GM21367 (cell line): ENCODE measurements around the gene METAP2.

Source experiments
- ATAC-seq: cut with Tn5 transposase; IDR thresholded peaks from one replicate; pipeline ENCODE4 v1.9.1; 2021; ENCODE audit not compliant: unreplicated experiment

The METAP2 gene

DNA sequence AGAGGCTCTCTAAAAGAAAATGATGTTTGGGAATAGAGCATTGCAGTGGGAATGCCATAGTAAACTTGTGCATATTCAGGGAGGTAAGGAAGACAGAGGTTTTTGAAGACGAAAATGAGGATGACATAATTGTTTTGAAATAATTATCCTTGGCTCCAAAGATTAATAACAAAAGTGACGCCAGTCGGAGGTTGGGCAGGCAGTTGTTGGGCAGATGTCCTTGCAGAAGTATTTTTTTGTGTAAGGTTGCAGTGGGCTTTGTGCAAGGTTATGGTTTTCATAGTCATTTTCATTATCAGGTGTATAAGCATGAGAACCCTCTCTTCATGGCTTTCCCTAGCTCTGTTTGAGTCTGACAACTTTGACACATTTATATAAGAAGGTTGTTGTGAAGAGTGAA, 35.3 kb downstream of the METAP2 start:
- no peak for ATAC-seq

DNA sequence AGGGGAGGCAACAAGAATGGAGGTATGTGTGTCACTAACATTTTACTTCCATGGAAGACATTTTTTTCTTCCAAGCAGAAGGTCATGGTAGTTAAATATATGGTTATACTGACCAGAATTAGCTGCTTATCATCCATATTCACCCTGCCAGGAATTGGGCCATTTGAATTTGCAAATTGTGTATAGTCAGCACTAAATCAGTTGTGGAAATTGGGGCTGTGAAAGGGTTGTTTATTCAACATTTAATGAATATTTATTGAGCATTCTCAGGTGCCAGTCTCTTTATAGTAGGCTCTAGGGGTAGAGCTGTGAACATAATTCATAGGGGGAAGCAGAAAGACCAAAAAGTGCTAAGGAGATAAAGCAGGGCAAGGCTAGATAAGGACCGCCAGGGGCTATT, 38.0 kb downstream of the METAP2 start:
- no peak for ATAC-seq

DNA sequence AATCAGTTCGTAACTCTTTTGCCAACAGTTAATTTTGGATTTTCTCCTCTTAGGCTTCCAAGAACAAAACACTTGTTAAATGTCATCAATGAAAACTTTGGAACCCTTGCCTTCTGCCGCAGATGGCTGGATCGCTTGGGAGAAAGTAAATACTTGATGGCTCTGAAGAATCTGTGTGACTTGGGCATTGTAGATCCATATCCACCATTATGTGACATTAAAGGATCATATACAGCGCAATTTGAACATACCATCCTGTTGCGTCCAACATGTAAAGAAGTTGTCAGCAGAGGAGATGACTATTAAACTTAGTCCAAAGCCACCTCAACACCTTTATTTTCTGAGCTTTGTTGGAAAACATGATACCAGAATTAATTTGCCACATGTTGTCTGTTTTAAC, 39.6 kb downstream of the METAP2 start:
- no peak for ATAC-seq

DNA sequence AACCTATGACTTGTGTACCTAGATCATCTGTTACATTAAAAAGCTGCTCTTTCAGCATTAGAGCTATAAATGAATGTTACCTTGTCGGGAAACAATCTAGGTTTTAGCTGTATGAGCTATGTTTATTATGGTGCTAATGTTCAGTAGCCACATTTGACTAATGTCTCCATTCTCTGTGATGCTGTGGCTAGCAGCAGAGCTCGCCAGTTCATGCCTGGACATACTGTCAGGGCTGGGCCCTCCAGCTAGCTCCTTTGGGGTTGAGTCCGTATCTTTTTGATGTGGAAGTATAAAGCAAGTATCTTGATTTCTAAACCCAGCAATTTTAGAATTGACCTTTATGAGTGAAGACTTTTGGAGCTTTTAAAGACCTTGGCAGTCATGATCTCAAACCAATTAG, 41.2 kb downstream of the METAP2 start:
- ATAC-seq: no peak

DNA sequence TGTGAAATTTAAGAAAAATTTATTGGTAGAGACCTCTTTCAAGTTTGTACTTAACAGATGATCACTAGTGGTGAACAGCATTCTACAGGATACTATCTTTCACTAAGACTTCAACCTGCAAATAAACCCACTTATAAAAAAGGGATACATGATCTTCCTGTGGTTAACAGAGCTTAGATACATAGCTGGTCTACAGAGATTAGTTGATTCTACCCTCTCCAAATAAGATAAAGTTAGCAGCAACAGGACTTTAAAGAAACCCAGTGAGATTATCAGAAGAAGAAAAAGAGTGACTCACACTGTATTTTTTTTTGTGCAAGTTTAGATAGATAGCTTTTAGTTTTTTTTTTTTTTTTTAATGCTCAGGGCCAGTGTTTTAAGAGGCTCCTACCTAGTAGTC, 42.8 kb downstream of the METAP2 start:
- ATAC-seq: no peak

DNA sequence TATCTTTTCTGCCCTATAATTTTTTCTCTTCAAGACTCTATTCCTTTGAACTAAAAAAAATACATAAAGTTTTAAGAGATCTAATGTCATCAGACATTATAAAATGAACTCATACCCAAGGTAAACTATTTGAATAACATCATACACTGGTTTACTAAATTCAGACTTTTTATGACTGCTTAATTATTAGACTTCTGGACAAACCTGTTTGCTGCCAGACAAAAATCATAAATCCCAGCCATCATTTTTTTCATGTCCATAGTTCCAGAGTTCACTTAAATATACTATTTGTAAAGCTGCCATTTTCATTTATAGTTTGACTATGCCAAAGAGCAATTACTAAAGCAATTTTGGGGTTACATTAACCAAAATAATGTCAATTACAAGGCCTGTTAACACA, 43.3 kb downstream of the METAP2 start:
- no peak for ATAC-seq

DNA sequence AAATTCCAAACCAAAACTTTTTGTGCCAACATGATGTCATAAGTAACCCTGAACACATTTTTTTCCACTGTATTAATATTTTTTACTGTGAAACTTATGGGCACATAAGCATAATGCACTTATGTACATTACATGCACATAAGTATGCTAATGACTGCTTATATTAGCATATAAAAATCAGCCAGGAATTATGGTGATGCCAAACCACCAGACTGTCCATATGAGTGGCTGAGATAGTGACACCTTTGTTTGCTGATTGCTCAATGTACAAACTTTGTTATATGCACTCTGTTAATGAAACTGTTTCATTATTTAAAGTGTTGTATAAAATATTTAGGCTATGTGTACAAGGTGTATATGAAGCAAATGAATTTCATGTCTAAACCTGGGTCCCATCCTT, 45.0 kb downstream of the METAP2 start:
- no peak for ATAC-seq

DNA sequence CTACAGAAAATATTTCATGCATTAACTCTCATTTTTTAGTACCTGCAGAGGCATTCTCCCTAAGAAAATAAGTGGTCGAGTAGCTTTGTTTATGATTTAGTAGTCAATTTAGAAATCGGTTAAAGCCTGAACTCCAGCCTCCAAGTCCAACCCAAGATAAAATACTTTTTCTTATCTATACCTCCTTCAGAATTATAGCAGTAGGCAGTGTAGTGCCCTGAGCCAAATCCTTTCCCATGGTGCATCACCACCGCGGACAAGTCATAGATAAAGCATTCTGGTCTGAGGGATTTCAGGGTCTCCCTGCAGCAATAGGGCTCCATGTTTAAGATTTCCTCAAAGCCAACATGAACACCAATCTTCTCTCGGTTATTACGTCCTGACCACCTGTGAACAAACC, 46.9 kb downstream of the METAP2 start:
- ATAC-seq: no peak

DNA sequence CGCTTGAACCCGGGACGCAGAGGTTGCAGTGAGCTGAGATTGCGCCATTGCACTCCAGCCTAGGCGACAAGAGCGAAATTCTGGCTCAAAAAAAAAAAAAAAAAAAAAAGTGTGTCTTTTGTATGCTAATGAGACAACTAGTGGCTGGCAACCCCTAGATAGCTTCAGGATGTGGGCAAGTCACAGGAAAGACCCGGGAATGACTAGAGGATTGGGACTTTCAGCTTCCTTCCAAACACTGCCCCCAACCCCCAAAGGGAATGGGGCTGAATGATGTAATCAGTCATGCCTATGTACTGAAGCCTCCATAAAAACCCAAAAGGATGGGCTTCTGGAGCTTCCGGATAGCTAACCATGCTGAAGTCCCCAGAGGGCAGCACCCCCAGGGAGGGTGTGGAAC, 48.7 kb downstream of the METAP2 start:
- no peak for ATAC-seq

DNA sequence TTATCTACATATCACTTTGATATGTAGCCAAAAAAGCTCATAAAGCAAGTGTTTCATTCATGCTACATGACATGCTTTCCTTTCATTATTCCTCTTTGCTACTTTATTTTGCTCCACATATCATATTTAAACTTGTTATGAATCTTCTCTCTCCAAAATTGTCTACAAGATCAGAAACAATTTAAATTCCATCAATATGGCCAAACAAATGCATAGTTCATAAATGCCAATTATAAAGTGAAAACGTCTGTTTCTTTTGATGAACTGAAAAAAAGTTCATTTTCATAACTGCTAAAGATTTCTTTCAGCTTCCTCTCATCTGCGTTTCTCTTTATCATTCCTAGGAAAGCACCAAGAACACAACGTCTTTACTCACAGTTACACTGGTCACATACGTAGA, 54.5 kb downstream of the METAP2 start:
- ATAC-seq: no peak

DNA sequence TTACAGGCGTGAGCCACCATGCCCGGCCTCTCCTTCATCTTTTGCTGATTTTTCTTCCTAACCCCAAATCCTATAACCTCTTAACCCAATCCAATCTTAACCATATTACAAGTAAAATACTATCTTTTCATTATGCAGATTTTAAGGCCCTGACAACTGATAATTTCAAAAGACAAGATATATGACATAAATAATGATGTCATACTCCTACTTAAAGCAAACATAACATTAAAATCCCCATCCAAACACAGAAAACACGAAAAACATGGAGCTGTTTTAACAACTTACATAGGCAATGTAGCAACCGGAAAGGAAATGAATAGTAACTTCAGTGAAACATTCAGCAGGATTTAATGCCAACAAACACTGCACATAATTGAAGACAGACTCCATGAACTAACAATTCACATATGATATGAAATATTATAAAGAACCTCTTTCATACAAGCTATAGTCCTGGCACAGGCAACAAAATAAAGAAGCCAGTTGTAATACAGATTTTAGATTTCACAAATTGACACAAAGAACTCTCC, 55.8 kb downstream of the METAP2 start:
- ATAC-seq: no peak

DNA sequence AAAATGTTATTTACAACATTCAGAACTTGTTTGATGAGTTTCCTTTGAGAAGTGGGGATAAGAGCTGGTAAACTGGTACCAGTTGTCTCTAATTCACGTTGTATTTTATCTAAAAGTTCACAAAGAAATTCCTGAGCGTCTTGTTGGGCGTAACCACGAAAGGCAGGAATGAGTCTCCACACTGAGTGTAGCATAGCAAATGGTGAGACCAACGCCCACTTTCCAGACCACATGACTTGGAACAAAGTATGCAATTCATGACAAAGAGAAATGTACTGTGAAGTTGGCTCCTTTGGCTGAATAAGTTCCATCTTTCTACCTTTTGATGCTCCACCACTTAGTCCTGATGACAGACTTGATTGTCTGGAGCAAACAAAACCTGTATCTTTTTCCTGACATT, 58.9 kb downstream of the METAP2 start:
- no peak for ATAC-seq

DNA sequence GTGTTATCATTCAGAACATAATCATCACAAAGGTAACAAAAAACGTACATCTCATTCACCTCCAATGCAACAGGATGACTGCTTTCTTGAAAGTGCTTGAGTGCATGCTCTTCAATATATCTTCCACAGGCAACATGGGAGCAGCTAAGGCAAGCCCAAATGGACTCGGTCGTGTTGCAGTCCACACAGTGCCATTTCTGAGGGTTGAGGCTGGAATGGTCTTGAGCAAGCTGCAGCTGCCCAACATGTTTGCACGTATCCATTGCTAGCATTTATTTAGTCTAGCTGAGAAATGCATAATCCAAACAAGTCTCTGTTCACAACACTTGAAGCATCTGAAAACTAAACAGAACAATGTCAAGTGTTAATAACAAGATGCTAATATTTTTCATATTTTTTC, 60.0 kb downstream of the METAP2 start:
- no peak for ATAC-seq

DNA sequence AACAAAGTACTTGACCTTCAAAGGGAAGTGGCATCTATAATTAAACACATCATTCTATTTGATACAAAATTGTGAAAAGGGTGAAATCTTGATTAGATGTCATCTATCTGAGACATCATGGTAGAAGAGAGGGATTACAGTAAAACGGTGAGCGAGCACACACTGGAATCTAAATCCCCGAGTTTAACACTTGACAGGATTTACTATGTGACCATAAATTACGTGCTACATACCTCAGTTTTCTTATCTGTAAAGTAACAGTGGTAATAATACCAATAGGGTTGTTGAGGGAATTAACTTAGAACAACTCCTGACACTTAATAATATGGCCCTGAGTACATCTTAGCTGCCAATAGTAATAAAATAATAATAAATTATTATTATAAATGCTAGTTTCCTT, 64.1 kb downstream of the METAP2 start:
- ATAC-seq: no peak

DNA sequence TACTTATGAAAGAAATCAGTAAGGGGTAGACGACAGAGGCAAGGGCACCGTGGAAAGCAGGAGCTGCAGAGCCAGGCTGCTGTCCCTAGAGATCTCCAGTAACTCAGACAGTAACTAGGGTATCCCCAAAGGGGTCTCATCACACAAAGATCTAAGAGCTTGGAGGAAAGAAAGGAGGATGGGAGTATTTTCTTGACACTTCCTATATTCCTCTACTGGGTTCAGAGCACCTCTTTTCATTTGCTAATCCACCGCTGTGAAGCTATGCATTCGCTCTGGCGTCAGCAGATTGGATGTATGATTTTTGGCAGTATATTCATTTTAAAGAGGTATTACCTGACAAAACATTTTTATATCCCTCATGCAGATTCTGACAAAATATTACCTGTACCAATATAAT, 64.7 kb downstream of the METAP2 start:
- no peak for ATAC-seq

DNA sequence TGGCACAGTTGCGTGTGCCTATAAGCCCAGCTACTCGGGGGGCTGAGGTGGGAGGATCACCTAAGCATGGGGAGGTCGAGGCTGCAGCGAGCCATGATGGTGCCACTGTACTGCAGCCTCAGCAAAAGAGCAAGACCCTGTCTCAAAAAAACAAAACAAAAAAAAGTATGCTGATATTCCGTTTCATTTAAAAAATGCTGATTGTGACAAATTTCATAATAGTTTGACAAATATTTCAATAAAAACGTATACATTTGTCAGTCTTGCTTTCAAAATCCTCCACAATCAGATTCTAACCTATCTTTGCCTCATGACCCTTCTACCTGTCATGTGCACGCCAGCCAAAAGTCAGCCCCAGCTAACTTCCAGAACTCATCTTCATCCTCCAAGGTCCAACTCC, 67.5 kb downstream of the METAP2 start:
- no peak for ATAC-seq

DNA sequence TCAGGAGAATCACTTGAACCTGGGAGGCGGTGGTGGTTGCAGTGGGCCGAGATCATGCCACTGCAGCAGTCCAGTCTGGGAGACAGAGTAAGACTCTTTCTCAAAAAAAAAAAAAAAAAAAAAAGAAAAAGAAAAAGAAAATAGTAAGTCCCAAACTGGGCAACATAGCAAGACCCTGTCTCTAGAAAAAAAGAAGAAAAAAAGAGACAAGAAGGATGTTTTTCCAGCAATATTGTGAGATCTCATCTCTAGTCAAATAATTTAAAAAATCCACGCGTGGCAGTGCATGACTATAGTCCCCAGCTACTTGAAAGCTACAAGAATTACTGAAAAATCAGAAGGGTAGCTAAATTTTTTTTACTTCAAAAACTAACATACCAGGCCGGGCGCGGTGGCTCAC, 69.4 kb downstream of the METAP2 start:
- ATAC-seq: no peak

DNA sequence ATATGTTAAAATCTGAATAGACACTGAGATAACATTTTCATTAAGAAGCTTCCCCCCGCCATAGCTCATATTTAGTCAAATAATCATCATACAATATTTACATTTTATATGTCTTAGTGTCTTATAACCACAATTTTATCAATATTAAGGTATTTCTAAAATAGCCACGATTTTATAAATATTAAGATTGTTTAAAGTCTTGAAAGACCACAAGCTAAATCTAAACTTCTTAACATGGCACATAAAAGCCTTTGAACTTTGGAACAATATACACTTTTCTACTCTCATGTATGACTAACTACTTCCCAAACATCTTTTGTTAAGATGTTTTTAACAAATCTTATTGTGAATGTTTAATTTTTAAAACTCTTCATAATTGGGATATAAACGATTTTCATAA, 70.8 kb downstream of the METAP2 start:
- ATAC-seq: no peak

DNA sequence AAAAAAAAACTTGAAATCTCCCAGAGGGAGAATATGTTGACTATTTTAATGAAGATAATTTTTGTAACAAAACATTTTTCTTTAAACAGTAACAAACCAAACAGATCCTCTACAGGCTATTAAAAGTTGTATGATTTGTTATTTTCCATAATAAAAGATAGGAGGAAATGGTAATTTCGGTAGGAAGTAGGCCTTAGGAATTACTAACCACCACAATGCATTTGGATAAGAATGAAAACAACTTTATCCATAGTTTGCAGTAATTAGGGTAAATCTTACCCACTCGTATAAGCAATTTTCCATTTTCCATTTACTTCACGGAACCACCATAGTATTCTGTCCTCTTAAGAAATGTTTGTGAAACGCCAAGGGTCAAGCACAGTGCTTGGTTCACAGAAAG, 71.4 kb downstream of the METAP2 start:
- no peak for ATAC-seq

DNA sequence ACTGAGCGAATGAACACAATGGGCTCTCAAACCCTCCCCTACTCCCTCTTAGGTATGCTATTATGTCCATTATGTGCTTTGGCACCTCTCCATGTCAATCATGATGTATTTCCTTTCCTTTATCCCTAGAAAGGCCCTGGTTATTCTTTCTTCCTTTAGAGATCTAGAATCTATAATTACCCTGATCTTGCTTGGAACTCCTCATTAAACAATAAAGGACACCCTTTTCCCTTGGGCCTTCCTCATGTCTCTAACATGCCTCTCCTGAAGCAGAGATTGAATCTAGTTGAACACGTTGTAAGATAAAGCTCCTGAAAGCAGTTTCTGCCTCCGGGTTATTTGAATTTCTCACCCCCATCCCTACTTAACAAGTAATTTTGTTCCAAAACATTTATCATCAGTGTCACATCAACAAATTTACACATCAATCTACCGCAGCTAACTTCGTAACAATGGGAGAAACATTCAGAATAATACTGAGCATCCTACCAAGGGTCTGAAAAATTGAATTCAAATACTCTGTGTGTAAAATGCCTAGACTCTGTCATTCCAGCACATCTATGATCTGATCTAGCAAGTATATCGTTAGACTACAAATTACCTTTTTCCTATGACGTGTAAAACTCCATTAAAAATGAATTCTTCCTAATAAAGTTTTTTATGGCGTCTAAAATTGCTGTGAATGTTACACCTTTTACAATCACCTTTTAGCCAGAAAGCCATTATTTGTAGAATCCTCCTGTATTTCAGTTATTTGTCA, 72.0 kb downstream of the METAP2 start:
- no peak for ATAC-seq

DNA sequence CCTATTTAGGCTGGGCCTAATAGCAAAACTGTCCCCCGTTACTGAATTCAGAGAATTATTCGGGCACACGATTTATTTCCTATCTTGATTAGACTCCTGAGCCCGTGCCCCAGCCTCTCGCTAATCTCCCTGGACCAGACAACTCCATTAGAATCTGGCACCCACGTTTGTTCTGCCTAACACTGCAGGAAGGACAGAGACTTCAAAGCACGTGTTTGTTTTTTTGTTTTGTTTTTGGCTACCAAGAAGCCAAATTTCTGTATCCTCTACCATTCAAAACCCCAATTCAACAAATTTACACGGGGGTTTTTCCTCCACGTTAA, 72.5 kb downstream of the METAP2 start:
- no peak for ATAC-seq

DNA sequence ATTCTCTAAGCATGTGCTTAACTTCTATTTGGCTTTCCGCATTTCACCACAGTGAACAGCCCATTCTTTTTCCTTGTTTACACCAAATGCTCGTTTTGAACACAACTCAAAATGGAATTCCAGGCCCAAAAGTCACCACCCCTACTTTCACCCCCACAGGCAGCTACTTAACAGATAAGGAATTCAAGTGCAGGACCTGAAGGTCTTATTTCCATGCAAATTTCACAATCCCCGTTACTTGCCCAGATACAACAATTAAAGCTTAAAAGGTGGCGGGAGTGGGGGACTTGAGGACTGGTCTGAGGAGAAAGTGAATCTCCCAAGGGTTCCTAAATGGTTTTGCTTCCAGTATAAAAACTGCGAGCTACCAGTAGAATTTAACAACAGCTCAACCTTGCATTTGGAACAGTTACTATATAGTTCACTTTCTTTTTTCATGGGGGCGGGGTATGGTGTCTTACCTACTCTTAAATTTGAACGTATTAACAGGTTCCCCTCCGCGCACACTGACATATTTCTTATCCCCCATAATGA, 73.6 kb downstream of the METAP2 start:
- ATAC-seq: no peak

DNA sequence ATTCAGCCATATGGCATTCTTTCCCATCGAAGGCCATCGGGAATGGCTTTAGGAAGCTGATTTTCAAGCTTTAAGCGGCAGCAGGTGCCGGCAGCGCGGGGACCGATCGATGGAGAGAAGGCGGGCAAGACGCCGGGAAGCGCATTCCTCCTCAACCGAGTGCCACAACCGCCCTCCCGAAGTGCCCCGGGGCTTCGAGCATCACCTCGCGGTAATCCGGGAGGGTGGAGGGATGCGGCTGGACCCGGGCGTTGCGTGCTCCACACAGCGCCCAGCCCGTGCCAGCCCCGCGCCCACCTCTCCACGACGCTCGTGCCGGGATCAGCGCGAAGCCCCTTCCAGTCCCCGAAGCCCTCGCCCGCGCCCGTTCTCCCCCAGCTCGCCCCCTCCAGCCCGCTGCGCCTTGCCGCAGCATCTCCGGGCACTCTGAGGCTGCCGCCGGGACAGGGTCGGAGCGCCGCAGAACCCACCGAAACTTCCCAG, 74.1 kb downstream of the METAP2 start:
- ATAC-seq: no peak
